ENCODE results near the gene ACSF3. TPM values are rescaled to one million over a fixed set of nuclear protein-coding genes. Genes with fewer than 3 reads are reported as not detected.
A peak's percentile ranks its signal among the peaks of the same experiment; 100 is the strongest.

The ACSF3 gene
- total RNA-seq, 4 donors from 2014 or later = 29.9 to 48.0 (median 40.3) TPM

DNA sequence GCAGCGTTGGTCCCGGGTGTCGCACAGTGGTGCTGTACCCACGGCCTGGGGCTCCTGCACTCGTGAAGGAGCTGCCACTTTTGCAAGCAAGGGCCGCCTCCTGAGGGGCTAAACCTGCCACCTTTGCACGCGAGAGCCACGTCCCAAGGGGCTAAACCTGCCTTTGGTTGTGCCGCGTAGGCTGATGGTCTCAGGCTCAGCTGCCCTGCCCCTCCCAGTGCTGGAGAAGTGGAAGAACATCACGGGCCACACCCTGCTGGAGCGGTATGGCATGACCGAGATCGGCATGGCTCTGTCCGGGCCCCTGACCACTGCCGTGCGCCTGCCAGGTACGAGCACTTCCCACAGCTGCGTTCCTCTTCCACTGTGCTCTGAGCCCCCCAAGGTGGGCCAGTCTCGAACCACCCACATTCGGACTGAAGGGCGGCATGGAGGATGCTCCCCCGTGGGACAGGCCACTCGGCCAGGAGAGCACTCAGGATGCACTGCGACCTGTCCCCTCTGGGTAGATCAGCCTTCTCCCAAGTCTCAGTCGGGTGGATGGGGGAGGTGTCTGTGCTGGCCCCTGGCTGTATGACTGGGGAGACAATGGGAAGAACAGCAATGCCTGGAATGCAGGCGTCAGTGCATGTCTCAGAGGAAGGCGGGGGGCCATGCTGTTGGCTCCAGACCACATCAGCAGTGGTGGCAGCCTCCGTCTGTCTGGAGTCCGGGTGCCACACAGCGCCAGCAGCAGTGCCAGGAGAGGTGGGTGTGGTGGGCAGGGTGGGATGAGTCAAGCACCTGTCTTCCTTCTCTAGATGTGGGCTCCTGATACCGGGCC is 20.7 kb downstream of the ACSF3 start:
- H3K36me3 ChIP-seq = peaks cover 0 to 92% (median 3%) of the 10 kb centered on the region in 3 donors
- H3K9me3 ChIP-seq = no peaks in the 10 kb centered on the region
- H3K4me3 ChIP-seq = peak overlapping the region in 1 of 4 donors; percentile 3
- no peak for TF ChIP-seq POLR2A (IDR thresholded peaks at IDR 0.05)
- TF ChIP-seq EP300 (IDR thresholded peaks at IDR 0.05) = no peak
- TF ChIP-seq, protein P1, sequence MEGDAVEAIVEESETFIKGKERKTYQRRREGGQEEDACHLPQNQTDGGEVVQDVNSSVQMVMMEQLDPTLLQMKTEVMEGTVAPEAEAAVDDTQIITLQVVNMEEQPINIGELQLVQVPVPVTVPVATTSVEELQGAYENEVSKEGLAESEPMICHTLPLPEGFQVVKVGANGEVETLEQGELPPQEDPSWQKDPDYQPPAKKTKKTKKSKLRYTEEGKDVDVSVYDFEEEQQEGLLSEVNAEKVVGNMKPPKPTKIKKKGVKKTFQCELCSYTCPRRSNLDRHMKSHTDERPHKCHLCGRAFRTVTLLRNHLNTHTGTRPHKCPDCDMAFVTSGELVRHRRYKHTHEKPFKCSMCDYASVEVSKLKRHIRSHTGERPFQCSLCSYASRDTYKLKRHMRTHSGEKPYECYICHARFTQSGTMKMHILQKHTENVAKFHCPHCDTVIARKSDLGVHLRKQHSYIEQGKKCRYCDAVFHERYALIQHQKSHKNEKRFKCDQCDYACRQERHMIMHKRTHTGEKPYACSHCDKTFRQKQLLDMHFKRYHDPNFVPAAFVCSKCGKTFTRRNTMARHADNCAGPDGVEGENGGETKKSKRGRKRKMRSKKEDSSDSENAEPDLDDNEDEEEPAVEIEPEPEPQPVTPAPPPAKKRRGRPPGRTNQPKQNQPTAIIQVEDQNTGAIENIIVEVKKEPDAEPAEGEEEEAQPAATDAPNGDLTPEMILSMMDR (IDR thresholded peaks at IDR 0.05) = no peak
- H3K27me3 ChIP-seq = no peaks in the 10 kb centered on the region
- WGBS, 2 donors = 80 to 84% methylated on average over 20 to 31 of the region's 33 CpGs
- peak overlapping the region in 2 of 4 donors; percentile 52 to 68 for H3K27ac ChIP-seq
- peaks cover 0 to 14% (median 4%) of the 10 kb centered on the region in 4 donors for H3K4me1 ChIP-seq
- no peak for DNase-seq (ENCODE audit: low spot score in 2 of 2)

DNA sequence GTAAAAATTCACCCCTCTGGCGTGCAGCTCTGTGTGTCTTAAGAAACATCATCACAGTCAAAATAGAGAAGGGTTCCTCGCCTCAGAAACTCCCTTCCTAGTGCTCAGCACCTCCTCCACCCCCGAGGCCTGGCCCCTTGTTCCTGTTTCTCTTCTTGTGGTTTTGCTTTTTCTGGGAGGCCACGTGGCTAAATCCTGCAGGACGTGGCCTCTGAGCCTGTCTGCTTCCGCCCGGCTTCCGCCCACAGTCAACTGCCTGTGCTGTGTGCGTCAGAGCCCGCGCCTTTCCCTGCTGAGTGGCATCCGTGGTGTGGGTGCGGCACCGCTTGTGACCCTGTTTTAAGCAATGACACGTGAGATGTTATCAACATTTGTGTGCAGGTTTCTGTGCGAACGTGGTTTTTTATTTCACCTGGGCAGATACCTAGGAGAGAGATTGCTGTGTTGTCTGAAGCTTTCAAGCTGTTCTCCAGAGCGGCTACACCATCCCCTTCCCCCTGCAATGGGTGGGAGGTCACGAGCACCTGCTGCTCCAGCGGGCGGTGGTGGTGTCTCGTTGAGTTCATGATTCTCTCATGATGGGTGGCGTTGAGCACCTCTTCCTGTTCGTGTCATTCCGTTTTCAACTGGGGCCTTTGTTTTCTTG is 21.7 kb downstream of the ACSF3 start:
- peak; percentile 71 to 82 for TF ChIP-seq EP300 (IDR thresholded peaks at IDR 0.05)
- TF ChIP-seq, protein P1 (IDR thresholded peaks at IDR 0.05) = no peak
- Histone ChIP-seq H3K27me3 (no peaks in the 10 kb centered on the region), H3K9me3 (no peaks in the 10 kb centered on the region), H3K4me1 (peaks cover 0 to 14% (median 4%) of the 10 kb centered on the region in 4 donors), H3K4me3 (peak overlapping the region in 2 of 4 donors; percentile 3 to 20), H3K36me3 (peaks cover 0 to 100% (median 3%) of the 10 kb centered on the region in 3 donors), H3K27ac (peak overlapping the region in 2 of 4 donors; percentile 52 to 68)
- 60 to 73% methylated on average over 25 of the region's 25 CpGs for WGBS, 2 donors
- peak; percentile 64 to 65 for DNase-seq (ENCODE audit: low spot score in 2 of 2)

DNA sequence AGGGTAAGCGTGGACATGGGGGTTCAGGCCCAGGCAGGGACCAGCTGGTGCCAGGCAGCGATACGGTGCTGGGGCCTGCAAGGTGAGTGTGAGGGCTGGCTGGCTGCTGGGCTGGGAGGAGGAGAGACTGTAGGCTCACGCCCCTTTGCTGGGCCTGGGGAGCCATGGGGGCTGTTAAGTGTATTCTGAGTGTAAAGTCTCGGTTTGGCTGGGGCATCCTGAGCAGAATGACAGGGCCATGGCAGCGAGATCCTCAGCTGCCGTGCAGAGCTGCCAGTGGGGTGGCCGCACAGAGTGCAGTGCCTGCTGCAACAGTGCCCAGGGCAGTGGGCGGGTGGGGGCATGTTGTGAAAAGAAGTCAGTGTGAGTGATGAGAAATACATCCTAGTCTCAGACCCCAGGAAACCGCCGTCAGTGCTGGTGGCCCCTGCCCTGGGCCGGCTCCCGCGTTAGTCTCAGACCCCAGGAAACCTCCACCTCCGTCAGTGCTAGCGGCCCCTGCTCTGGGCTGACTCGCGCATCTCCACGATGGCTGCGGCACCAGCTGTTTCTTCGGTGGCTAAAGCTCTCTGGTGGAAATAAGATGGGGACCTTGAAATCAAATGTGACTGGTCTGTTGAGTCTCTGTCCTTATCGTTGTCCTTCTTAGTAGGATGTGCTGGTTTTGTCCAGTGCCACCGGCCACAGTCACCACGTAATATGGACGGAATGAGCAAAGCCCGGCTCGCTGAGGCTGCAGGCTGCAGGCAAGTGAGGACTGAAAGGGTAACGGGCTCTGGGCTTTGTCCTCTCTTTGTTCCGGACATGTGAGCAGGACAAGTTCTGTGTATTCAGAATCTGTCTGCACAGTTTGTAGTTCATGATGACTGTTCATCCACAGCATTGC is 22.9 kb downstream of the ACSF3 start:
- Histone ChIP-seq H3K4me3 (no peak overlapping the region), H3K27me3 (no peaks in the 10 kb centered on the region), H3K4me1 (peaks cover 0 to 14% (median 4%) of the 10 kb centered on the region in 4 donors), H3K36me3 (peaks cover 3 to 100% (median 8%) of the 10 kb centered on the region in 3 donors), H3K9me3 (no peaks in the 10 kb centered on the region), H3K27ac (peak overlapping the region in 2 of 4 donors; percentile 32 to 68)
- no peak for DNase-seq (ENCODE audit: low spot score in 2 of 2)
- WGBS, 2 donors = 91 to 92% methylated on average over 29 of the region's 29 CpGs
- TF ChIP-seq EP300 (IDR thresholded peaks at IDR 0.05) = no peak
- TF ChIP-seq, protein P1 (IDR thresholded peaks at IDR 0.05) = no peak
- TF ChIP-seq POLR2A (IDR thresholded peaks at IDR 0.05) = no peak

DNA sequence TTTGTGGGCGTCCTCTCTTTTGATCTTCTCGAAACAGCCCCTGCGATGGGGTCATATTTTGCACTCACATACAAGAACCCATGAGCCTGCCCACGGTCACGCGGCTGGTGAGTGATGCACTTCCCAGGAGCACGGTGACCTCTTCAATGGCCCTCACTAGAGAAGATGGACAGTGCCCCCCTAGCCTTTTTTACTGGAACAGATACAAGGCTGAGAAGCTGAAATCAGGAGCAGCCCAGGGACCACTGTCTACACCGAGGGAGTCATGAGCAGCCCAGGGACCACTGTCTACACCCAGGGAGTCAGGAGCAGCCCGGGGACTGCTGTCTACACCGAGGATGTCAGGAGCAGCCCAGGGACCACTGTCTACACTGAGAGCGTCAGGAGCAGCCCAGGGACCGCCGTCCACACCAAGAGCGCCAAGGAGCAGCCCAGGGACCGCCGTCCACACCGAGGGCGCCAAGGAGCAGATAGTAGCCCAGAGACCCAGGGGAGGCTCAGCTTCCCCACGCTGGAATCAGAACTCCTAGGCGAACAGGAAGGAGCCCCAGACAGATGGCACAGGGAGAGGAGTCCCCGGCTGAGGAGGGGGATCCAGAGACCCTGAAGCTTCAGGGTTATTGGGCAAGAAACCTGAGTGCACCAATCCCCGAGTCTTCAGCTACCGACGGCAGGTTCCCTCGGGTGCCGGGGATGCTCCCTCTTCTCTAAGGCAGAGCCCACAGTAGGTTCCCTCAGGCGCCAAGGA is 23.7 kb downstream of the ACSF3 start:
- peaks cover 3 to 100% (median 8%) of the 10 kb centered on the region in 3 donors for H3K36me3 ChIP-seq
- peaks cover 0 to 14% (median 4%) of the 10 kb centered on the region in 4 donors for H3K4me1 ChIP-seq
- H3K27me3 ChIP-seq = no peaks in the 10 kb centered on the region
- no peak overlapping the region for H3K4me3 ChIP-seq
- no peaks in the 10 kb centered on the region for H3K9me3 ChIP-seq
- no peak for DNase-seq (ENCODE audit: low spot score in 2 of 2)
- TF ChIP-seq POLR2A (IDR thresholded peaks at IDR 0.05) = no peak
- TF ChIP-seq EP300 (IDR thresholded peaks at IDR 0.05) = no peak
- TF ChIP-seq, protein P1 (IDR thresholded peaks at IDR 0.05) = no peak
- H3K27ac ChIP-seq = no peak overlapping the region
- 91 to 95% methylated on average over 18 to 27 of the region's 27 CpGs for WGBS, 2 donors
